GM18520 (cell line): ENCODE results near the gene GDF11.
A peak's percentile ranks its signal among the peaks of the same experiment; 100 is the strongest.
"Not testable (repeated sequence)": the region's sequence is repeated elsewhere in the genome, so short reads cannot be mapped to it uniquely, and the experiment has no call there.

Experiments used
- ATAC-seq: cut with Tn5 transposase; IDR thresholded peaks from one replicate; pipeline ENCODE4 v1.9.1; 2021; ENCODE audit not compliant: unreplicated experiment

The GDF11 gene

GRCh38 chr12:55738123-55739024 lies 4.5 kb upstream of the GDF11 start:
- ATAC-seq = peak; percentile 75

- no peak for ATAC-seq
These were observed 3.9 kb upstream of the GDF11 start for GRCh38 chr12:55739025-55739378.

- ATAC-seq = no peak
These were observed 816 bp upstream of the GDF11 start for GRCh38 chr12:55741931-55742680.

GRCh38 chr12:55743406-55744339 lies 751 bp downstream of the GDF11 start:
- ATAC-seq = no peak

GRCh38 chr12:55744340-55745030 lies 1.6 kb downstream of the GDF11 start:
- no peak for ATAC-seq

GRCh38 chr12:55745361-55746173 lies 2.6 kb downstream of the GDF11 start:
- ATAC-seq = no peak

GRCh38 chr12:55746174-55746912 lies 3.4 kb downstream of the GDF11 start:
- no peak for ATAC-seq

- no peak for ATAC-seq
These were observed 4.0 kb downstream of the GDF11 start for GRCh38 chr12:55746913-55747231.

GRCh38 chr12:55748230-55748993 lies 5.5 kb downstream of the GDF11 start:
- no peak for ATAC-seq

GRCh38 chr12:55755246-55755645 lies 12.3 kb downstream of the GDF11 start:
- no peak for ATAC-seq

- ATAC-seq = no peak
These were observed 14.8 kb downstream of the GDF11 start for GRCh38 chr12:55757701-55758100.

GRCh38 chr12:55758575-55758974 lies 15.7 kb downstream of the GDF11 start:
- not testable (repeated sequence) for ATAC-seq

- no peak for ATAC-seq
These were observed 17.7 kb downstream of the GDF11 start for GRCh38 chr12:55760663-55761062.

- no peak for ATAC-seq
These were observed 19.7 kb downstream of the GDF11 start for GRCh38 chr12:55762646-55763045.

GRCh38 chr12:55765736-55766290 lies 22.9 kb downstream of the GDF11 start:
- no peak for ATAC-seq

- no peak for ATAC-seq
These were observed 24.2 kb downstream of the GDF11 start for GRCh38 chr12:55767156-55767555.

GRCh38 chr12:55771736-55772135 lies 28.8 kb downstream of the GDF11 start:
- ATAC-seq = no peak

GRCh38 chr12:55777856-55778255 lies 34.9 kb downstream of the GDF11 start:
- ATAC-seq = no peak
